Thoracic aorta (tissue), 2 donors: ENCODE measurements around the gene AGMO. TPM values are rescaled to one million over a fixed set of nuclear protein-coding genes. Genes with fewer than 3 reads are reported as not detected.

Experiments used
- ATAC-seq: fragments of 150-250 bp; one replicate; pipeline ENCODE4 v1.8.0; 2017; ENCODE audit warnings: low read depth; ENCODE audit not compliant: insufficient number of reproducible peaks, low FRiP score
- DNase-seq: peaks from one replicate; pipeline ENCODE4 v3.0.0-alpha.2; 2020; ENCODE audit warnings: low spot score
- H3K27ac ChIP-seq, 2 donors: fragments of 200-600 bp; sonication (generic); 1 replicate in 1 of 2; 2 replicates in 1 of 2; pipeline ENCODE4 v1.5.1; 2016; ENCODE audit warnings: mild to moderate bottlenecking in 2 of 2, moderate library complexity in 2 of 2
- H3K27me3 ChIP-seq: fragments of 200-600 bp; sonication (generic); replicated peaks from 2 replicates; pipeline ENCODE4 v1.6.0; 2016; ENCODE audit warnings: mild to moderate bottlenecking; ENCODE audit not compliant: insufficient read depth
- H3K36me3 ChIP-seq: fragments of 200-600 bp; sonication (generic); one replicate; pipeline ENCODE4 v1.5.1; 2016
- H3K4me1 ChIP-seq, 2 donors: fragments of 200-600 bp; sonication (generic); 1 replicate in 1 of 2; 2 replicates in 1 of 2; pipeline versions ENCODE4 v1.5.1 to v1.6.0; 2016; ENCODE audit warnings: low read depth in 2 of 2, mild to moderate bottlenecking in 1 of 2; ENCODE audit not compliant: control insufficient read depth in 1 of 2
- H3K4me3 ChIP-seq: fragments of 200-600 bp; sonication (generic); 2 replicates; pipeline ENCODE4 v1.5.1; 2016; ENCODE audit warnings: mild to moderate bottlenecking
- H3K9me3 ChIP-seq: fragments of 200-600 bp; sonication (generic); 2 replicates; pipeline ENCODE4 v1.5.1; 2016
- total RNA-seq, 2 donors: library from RNA; depleted of rRNA; stranded (reverse); fragments of >200 nt; gene quantifications; one replicate each; pipeline versions ENCODE4 v1.1.0 to v1.2.3, GENCODE V29; 2016
- TF ChIP-seq, protein P1 (sequence below): fragments of 200-600 bp; sonication (generic); IDR thresholded peaks from one replicate; pipeline ENCODE4 v1.5.1; 2019; ENCODE audit warnings: antibody characterized with exemption

AGMO gene
- total RNA-seq, 2 donors from 2014 or later: 0.85 to 3.0 TPM

- Histone ChIP-seq H3K36me3 (no peaks in the 10 kb centered on the region), H3K27ac (no peak overlapping the region), H3K4me1 (no peaks in the 10 kb centered on the region), H3K9me3 (no peaks in the 10 kb centered on the region), H3K27me3 (no peaks in the 10 kb centered on the region), H3K4me3 (no peak overlapping the region)
- DNase-seq (no peak), ATAC-seq (no peak)
- TF ChIP-seq, protein P1, sequence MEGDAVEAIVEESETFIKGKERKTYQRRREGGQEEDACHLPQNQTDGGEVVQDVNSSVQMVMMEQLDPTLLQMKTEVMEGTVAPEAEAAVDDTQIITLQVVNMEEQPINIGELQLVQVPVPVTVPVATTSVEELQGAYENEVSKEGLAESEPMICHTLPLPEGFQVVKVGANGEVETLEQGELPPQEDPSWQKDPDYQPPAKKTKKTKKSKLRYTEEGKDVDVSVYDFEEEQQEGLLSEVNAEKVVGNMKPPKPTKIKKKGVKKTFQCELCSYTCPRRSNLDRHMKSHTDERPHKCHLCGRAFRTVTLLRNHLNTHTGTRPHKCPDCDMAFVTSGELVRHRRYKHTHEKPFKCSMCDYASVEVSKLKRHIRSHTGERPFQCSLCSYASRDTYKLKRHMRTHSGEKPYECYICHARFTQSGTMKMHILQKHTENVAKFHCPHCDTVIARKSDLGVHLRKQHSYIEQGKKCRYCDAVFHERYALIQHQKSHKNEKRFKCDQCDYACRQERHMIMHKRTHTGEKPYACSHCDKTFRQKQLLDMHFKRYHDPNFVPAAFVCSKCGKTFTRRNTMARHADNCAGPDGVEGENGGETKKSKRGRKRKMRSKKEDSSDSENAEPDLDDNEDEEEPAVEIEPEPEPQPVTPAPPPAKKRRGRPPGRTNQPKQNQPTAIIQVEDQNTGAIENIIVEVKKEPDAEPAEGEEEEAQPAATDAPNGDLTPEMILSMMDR: no peak
Measured at GRCh38 chr7:15252181-15252580, 309.6 kb downstream of the AGMO start.

DNA sequence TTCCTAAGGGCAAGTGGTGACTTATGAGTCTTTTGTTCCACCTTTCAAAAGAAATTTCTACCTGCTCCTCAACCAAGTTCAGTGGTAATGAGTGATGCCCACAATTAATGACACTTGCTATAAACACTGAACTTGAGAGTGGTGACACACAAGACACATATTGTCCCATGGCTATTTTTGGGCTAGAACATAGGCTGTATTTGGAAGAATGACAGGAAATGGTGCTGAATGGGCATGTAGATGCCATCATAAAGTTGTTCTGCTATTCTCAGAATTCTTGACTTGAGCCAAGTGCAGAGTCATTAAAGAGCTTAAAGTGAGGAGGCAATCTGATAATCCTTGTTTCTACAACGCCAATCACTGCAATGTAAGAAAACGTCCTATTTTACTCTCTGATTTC lies 313.3 kb downstream of the AGMO start:
- Histone ChIP-seq H3K4me3 (no peak overlapping the region), H3K36me3 (no peaks in the 10 kb centered on the region), H3K27me3 (no peaks in the 10 kb centered on the region), H3K27ac (no peak overlapping the region), H3K9me3 (no peaks in the 10 kb centered on the region), H3K4me1 (no peaks in the 10 kb centered on the region)
- TF ChIP-seq, protein P1: no peak
- ATAC-seq (no peak), DNase-seq (no peak)

DNA sequence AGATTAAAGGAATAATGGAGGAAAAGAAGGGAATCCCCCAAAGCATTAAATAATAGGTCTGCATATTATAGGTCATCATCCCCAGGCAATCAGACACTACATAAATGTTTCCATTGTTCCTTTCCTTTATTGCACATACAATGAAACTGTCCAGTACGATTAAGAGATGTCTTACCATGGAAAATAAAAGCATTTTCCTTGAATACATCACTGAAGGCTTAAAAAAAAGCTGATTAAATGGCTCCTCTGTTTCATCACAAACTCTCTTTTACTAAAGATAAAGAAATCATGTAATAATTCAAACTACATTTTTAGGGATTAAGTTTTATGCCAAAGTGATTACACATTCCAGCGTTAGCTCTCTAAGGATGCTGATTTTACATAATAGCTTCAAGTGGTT lies 316.0 kb downstream of the AGMO start:
- ATAC-seq: no peak
- no peaks in the 10 kb centered on the region for H3K9me3 ChIP-seq
- H3K27ac ChIP-seq: no peak overlapping the region
- no peak for DNase-seq
- TF ChIP-seq, protein P1: no peak
- no peak overlapping the region for H3K4me3 ChIP-seq
- H3K4me1 ChIP-seq: no peaks in the 10 kb centered on the region
- H3K27me3 ChIP-seq: no peaks in the 10 kb centered on the region
- H3K36me3 ChIP-seq: no peaks in the 10 kb centered on the region

DNA sequence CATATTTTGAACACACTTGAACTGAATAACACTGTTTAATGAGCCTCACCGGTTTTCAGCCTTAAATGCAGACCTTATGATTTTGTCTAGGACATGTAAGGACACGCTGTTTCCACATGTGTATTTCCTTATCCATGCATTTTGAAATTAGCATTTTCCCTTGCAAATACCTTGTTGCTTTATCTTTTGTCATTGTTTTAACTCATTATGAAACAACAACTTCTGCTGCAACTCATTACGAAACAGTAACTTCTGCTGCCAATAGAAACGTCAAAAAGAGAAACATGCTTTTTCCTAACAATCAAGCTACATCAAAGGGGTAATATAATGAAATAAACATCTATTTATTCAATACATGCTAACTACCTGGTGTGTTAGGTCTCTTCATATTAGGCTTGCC lies 322.0 kb downstream of the AGMO start:
- no peak overlapping the region for H3K4me3 ChIP-seq
- no peaks in the 10 kb centered on the region for H3K9me3 ChIP-seq
- H3K4me1 ChIP-seq: no peaks in the 10 kb centered on the region
- no peaks in the 10 kb centered on the region for H3K36me3 ChIP-seq
- DNase-seq (no peak), ATAC-seq (no peak)
- TF ChIP-seq, protein P1: no peak
- no peaks in the 10 kb centered on the region for H3K27me3 ChIP-seq
- no peak overlapping the region for H3K27ac ChIP-seq

DNA sequence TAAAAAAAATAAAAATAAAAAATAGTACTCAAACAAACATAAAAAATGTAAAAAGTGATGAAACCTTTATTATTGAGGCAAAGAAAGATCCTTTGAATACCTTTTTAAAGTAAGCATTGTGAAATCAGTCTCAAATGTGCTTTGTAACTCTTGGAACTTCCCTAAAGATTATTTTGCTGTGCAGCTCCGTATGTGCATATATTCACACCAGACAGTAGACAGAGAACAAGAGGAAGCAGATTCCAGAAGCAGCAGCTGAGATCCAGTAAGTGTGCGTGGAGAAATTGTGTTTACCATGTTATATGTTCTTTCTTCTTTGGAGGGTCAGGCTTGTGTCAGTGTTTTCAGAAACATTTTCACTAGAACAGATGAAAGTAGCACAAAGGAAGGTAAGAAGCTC lies 324.9 kb downstream of the AGMO start:
- no peaks in the 10 kb centered on the region for H3K9me3 ChIP-seq
- no peak overlapping the region for H3K4me3 ChIP-seq
- ATAC-seq (no peak), DNase-seq (no peak)
- H3K27me3 ChIP-seq: no peaks in the 10 kb centered on the region
- no peak overlapping the region for H3K27ac ChIP-seq
- TF ChIP-seq, protein P1: no peak
- no peaks in the 10 kb centered on the region for H3K36me3 ChIP-seq
- H3K4me1 ChIP-seq: no peaks in the 10 kb centered on the region
